Activated CD8-positive, alpha-beta memory T cell treated with anti-CD3 and anti-CD28 coated beads, Interleukin-2, amount 50 U/mL, for 4 hours (primary cell): Measurements from ENCODE around the gene MDN1.

Experiments
- DNase-seq: peaks from one replicate; pipeline ENCODE4 v3.0.0-alpha.2; 2020

MDN1 gene

GRCh38 chr6:89690944-89691324, 128.7 kb downstream of the MDN1 start:
- DNase-seq, result no peak

DNA sequence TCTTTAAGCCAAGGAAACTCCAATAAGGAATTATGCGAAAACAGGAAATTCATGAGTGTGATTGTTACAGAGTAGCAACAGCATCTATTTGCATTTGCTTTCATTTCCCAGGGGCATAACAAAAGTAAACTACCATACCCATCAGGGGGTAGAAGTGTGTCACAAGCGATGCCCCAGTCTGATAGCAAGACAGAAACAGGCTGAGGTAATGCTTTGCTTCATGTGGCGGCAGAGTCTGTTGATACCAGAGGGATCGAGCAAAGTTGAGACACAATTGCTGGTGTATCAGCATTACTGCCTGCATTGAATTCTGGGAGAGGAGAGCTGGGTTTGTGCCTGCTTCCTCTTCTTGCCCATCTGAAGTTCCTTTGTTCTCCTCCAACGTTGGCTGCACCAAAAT, 129.9 kb downstream of the MDN1 start:
- no peak for DNase-seq

GRCh38 chr6:89688328-89688727, 131.3 kb downstream of the MDN1 start:
- no peak for DNase-seq

GRCh38 chr6:89685311-89685710, 134.3 kb downstream of the MDN1 start:
- DNase-seq, result no peak

DNA sequence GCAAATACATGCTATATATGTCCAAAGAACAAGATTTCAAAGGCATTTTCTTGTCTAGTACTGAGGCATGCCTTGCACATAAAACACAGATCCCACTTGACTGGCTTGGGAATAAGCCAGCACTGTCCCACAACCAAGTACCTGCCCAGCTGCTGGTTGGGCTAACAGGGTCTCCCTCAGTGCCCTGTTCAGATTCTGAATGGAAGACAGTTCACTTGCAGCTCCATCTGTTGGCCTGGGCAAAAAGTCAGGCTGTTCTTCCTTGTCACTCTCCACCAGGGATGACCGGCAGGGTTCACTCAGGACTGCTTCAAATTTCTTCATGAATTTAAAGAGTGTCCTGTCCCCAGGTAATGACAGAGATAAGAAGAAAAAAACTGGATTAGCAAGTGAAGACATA, 136.6 kb downstream of the MDN1 start:
- DNase-seq, result no peak

- no peak for DNase-seq
Observed at GRCh38 chr6:89681983-89682564, 137.5 kb downstream of the MDN1 start.

DNA sequence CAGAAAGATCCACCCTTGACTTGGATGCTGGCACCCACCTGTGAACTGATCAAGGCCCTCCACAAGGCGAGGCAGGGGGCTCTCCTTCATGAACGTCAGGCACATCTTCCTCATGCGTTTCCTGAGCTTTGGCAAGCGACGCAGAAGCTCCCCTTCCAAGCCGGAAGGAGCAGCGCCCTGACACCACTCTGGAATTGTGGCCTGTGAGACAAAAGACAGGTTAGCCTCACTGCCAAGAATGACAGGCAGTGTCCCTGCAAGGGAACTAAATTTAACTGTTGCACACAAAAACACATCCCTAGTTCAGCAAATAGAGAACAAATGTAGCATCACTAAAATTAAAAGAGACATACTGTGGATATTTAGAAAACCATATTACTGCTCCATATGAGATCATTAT, 139.0 kb downstream of the MDN1 start:
- DNase-seq, result no peak

DNA sequence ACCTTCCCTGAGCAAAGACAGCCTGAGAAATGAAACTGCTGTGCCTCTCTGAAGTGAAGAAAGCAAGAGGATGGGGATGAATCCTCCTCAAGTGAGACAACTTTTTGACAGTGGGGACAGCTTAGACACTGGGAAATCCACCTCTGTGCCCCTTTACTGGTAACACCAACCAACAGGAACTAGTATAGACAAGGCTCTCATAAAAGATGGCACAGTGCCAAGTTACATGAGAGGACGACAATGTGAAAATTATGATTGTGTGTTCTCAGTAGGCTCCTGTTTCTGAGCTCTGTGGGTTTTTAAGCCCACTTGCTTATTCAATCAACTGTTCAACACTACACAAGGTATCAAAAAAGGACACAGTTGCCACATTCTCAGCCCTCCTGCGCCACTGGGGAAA, 139.4 kb downstream of the MDN1 start:
- DNase-seq, result no peak

DNA sequence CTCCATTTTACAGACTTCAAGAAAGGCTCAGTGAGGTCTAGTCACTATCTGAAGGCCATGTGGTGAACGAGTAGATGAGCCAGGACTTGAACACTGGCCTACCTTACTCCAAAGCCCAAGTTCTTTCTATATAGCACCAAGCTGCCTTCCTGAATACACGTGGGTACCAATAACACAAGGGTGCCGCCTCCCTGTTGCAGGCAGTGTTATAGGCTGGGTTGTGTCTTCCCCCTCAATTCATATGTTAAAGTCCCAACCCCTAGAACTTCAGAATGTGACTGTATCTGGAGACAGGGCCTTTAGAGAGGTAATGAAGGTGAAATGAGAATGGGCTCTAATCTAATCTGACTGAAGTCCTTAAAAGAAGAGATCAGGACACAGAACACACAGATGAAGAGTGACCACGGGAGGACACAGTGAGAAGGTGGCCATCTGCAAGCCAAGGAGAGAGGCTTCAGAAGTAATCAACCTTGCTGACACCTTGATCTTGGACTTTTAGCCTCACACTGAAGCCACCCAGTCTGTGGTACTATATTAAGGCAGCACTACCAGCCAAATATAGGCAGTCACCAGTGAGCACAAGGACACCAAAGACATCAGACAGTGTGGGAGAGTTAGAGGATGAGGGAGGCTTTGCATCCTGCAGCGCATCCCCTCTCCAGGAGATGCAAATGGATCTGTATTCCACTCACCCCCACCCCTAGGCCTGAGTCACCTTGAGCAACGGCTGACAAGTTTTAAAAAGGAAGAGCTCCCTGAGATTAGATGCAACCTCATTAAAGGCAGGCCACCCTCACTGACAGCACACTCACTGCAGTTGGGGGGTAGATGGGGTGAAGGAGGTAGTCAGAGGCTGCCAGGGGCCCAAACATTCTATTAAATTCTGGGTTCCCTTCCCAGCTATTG, 140.1 kb downstream of the MDN1 start:
- DNase-seq, result no peak

DNA sequence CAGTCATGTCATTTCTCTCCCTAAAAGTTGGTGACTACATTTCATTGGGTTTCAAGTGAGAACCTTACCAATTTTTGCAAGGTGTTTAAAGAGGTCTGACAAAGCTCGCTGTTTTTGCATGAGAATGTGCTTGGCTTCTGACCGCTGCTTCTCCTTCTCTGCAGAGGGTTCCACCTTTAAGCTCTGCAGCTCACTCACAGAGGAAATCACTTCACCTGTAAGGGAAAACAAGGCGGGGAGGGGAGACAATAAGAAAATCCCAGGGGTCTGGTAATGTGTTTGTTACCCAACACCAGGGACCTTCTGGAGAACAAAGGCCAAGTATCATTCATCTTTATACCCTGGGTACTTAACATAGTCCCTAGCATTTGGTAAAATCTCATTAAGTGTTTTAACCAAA, 141.1 kb downstream of the MDN1 start:
- DNase-seq, result no peak

DNA sequence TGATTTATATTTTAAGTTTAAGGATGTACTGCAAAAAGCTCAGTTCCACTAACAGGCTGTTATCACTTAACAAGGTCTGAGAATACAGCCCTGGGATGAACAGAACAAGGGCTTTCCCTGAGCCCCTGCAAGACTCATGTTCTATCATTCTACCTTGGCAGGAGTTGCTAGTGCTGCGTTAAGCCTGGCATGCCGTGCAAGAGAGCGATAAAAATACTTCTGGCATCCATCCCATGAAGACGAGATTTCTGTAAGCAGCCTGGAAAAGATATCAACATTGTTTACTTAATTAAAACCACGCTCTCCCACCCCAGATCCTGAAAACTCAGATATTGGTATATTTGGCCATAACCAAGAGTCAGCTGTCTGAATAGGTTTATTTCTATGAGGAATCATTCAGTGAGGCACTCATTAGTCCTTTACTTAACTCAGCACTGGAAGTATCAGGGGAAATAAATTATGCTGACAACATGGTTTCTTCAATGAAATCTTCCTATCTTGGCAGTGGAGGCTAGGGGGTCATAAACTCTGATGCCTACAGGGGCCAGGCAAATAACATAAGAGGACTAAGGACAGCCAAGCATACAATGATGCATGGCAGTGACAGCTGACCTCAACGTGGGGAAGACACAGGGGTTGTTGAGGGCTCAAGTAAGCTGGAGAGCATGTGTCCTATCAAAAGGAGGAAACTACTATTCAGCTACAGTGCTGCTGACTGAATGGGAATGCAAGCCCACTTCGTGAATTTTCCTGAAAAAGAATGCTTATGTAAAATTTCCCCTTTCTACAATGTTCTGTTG, 143.4 kb downstream of the MDN1 start:
- DNase-seq, result no peak

DNA sequence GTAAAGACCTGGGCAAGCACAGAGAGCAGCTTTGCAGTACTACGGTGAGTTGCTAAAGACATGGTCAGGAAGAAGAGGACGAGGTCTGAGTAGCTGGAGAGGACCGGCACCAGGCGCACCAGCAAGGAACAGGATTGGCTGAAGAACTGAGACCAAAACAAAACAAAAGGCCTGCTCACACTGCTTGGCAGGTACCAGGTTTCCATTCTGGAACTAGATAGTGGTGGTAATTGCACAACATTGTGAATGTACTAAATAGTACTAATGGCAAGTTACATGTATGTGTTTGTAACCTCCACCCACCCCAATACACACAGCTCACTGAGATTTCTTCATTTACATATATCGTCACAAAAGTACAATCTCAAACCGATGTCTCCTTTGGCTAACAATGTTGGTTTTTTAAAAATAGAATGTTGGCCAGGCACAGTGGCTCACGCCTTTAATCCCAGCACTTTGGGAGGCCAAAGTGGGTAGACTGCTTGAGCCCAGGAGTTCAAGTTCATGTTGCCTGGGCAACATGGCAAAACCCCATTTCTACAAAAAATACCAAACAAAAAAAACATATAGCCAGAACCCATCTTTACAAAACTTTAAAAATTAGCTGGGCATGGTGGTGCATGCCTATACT, 148.5 kb downstream of the MDN1 start:
- DNase-seq, result no peak

DNA sequence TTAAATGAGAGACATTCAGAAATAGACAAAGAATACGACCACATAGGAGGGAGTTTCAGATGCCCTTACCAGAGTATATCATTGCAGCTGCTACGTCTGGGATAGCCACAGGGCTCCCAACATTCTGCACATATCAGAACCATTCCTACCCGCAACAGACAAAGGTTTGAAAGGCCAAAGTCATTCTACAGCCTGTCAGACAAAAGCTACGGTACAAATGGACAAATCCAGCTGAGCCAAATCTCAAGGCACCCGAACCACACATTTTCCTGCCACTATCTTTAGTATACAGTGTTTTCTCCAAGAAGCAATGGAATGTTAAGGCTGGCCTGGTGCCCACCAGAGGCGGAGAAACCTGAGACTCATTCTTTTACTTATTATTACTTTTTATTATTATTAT, 150.6 kb downstream of the MDN1 start:
- DNase-seq, result no peak

DNA sequence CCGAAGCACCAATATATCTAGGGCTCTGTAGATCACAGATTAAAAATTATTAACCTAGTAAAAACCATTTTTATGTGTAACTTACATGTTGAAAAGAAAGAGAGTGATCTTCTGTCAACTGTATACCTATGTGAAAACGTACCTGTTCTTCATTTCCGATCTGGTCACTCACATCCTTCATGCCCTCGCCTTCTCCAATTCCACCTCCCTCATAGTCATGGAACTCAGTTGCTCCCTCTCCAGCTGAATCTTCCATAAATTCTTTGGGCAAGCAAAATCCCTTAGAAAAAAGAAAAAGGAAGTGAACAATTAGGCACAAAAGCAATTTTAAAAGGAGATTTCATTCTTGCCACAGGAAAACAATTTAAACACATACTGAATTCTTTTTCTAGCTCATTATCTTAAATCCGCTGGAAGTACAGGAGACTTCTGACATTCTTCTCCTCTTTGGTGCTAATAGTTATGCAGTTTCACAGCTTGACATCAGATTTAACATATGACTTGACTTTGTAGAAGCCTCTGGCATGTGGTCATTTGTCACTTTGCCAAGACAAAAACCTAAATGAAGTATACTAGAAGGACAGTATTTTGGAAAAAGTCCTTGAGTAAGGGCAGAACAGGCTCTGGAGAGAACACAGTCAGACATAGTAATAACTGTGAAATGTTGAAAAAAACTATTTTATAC, 151.6 kb downstream of the MDN1 start:
- no peak for DNase-seq

DNA sequence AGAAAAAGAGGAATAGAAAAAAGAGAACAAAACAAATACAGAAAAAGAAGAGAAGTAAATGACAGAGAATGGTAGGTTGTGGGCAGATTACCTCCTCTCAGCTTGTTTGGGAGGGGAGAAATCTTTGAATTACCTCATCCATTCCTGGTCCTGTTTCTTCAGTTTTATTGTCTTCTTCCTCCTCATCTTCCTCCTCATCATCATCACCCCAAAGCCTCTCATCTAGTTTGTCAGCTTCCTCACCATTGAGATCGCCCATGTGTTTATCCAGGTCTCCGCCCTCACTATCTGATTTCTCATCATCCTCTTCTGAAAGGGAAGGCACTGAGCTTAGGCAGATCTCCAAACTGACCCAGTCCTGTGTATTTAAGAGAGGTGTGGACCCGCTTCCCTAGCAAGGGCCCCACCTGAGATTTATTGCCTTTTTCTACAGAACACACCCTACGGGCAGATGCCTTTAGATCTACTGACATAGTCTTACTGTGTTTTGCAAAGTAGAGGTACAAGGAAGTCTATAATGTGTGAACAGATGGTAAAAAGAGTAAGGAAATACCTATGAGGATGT, 156.9 kb downstream of the MDN1 start:
- no peak for DNase-seq

DNA sequence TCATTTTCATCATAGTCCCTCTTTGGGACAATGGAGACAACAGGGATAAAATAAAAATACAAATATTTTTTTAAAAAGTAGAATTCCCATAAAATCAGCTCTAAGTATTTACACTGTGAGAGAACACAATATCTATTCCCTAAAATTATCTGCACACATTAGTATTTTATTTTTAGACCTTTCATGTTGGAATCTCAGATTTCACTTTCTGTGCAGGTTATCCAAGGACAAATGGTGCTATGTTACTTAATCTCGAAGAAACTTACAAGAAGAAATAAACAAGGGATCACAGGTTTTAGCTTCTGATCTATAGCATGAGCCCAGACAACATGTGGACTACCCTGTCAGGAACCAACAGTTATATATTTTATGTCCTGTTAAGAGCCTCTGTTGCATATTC, 158.0 kb downstream of the MDN1 start:
- no peak for DNase-seq

- DNase-seq, result no peak
Observed at GRCh38 chr6:89660981-89661380, 158.6 kb downstream of the MDN1 start.

GRCh38 chr6:89657445-89658158, 162.0 kb downstream of the MDN1 start:
- DNase-seq, result no peak

- DNase-seq, result no peak
Observed at GRCh38 chr6:89655122-89655521, 164.5 kb downstream of the MDN1 start.

GRCh38 chr6:89650579-89650978, 169.0 kb downstream of the MDN1 start:
- DNase-seq, result no peak

- DNase-seq, result no peak
Observed at GRCh38 chr6:89649682-89650081, 169.9 kb downstream of the MDN1 start.

DNA sequence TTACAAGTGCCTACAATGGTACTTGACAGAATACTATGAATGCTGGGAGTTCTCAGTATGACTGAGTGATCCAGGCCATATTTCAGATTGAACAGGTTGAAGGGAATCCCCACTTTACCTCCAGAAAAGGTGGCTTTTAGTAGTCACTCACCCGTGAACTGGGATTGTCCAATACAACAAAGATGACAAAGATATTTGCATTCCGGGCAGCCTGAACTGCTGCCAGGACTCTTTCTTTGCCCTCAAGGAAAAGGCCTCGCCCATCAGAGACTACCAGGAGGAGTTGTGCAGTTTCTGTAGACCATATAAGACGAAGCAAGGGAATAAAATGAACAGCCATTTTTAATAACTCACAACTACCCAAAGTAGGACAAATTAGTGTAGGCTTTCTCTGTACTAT, 174.7 kb downstream of the MDN1 start:
- DNase-seq, result no peak
